ENCODE measurements around the gene PDE6G.

DNA sequence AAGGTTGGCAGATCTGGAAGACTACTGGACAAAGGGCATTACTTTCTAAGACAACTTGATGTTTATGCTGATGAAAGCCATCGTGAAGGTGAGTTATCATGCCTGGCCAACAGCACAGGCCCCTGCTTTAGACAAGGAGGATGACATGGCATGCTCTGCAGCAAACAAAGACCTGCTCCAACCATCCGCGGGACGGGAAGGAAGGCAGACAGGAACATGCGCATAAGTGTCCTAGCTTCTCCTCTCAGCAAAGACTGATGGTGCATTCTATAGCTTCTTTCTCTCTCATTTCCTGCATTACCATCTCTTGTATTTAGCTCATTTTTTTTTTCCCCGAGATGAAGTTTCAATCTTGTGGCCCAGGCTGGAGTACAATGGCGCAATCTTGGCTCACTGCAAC is 24.9 kb downstream of the PDE6G start:
- TF ChIP-seq EZH2phosphoT487 (IDR thresholded peaks at IDR 0.05; ENCODE audit: low read depth), result no peak
- TF ChIP-seq, protein P1, sequence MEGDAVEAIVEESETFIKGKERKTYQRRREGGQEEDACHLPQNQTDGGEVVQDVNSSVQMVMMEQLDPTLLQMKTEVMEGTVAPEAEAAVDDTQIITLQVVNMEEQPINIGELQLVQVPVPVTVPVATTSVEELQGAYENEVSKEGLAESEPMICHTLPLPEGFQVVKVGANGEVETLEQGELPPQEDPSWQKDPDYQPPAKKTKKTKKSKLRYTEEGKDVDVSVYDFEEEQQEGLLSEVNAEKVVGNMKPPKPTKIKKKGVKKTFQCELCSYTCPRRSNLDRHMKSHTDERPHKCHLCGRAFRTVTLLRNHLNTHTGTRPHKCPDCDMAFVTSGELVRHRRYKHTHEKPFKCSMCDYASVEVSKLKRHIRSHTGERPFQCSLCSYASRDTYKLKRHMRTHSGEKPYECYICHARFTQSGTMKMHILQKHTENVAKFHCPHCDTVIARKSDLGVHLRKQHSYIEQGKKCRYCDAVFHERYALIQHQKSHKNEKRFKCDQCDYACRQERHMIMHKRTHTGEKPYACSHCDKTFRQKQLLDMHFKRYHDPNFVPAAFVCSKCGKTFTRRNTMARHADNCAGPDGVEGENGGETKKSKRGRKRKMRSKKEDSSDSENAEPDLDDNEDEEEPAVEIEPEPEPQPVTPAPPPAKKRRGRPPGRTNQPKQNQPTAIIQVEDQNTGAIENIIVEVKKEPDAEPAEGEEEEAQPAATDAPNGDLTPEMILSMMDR (IDR thresholded peaks at IDR 0.05; ENCODE audit: low read depth, low read length), result no peak

Data from OCI-LY3 (cell line).